Ovary (tissue), 3 donors: ENCODE data around the gene CAPZB.

Experiments used
- EP300 ChIP-seq: sonication (generic); formaldehyde crosslinking; IDR thresholded peaks from one replicate; pipeline ENCODE4 v1.6.1; 2017; ENCODE audit warnings: antibody characterized with exemption
- POLR2A ChIP-seq: fragments of 450-650 bp; IDR thresholded peaks from one replicate; pipeline ENCODE4 v1.6.1; 2017; ENCODE audit warnings: antibody characterized with exemption, mild to moderate bottlenecking, moderate library complexity
- TF ChIP-seq, protein P1 (sequence below), 3 donors: fragments of 450-650 bp in 2 of 3; fragments of 200-600 bp in 1 of 3; IDR thresholded peaks; one replicate each; pipeline versions ENCODE4 v1.5.1 to v1.8.0; 2016 to 2022; ENCODE audit warnings: antibody characterized with exemption in 3 of 3, mild to moderate bottlenecking in 1 of 3
- donor health status: DM: no; HTN: no; CAD: no.

DNA sequence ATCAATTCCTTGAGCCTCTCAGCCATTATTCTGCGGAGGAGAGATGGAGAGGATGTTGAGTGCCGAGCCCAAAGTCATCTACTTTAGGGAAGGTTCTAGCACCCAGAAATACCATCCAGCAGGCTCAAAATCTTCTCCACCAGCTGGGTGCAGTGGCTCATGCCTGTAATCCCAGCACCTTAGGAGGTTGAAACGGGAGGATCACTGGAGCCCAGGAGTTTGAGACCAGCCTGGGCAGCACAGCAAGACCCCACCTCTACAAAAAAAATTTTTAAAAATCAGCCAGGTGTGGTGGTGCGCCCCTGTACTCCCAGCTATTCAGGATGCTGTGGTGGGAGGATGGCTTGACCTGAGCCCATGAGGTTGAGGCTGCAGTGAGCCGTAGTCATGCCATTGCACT is 39.5 kb upstream of the CAPZB start:
- TF ChIP-seq POLR2A (no peak), EP300 (no peak)
- TF ChIP-seq, protein P1, sequence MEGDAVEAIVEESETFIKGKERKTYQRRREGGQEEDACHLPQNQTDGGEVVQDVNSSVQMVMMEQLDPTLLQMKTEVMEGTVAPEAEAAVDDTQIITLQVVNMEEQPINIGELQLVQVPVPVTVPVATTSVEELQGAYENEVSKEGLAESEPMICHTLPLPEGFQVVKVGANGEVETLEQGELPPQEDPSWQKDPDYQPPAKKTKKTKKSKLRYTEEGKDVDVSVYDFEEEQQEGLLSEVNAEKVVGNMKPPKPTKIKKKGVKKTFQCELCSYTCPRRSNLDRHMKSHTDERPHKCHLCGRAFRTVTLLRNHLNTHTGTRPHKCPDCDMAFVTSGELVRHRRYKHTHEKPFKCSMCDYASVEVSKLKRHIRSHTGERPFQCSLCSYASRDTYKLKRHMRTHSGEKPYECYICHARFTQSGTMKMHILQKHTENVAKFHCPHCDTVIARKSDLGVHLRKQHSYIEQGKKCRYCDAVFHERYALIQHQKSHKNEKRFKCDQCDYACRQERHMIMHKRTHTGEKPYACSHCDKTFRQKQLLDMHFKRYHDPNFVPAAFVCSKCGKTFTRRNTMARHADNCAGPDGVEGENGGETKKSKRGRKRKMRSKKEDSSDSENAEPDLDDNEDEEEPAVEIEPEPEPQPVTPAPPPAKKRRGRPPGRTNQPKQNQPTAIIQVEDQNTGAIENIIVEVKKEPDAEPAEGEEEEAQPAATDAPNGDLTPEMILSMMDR (IDR thresholded peaks at IDR 0.05): no peak
